ENCODE data around the gene THAP4. TPM values are rescaled to one million over a fixed set of nuclear protein-coding genes. Genes with fewer than 3 reads are reported as not detected.

Gene THAP4
- total and polyA plus RNA-seq, 4 donors = 18.5 to 48.4 (median 45.5) TPM

DNA sequence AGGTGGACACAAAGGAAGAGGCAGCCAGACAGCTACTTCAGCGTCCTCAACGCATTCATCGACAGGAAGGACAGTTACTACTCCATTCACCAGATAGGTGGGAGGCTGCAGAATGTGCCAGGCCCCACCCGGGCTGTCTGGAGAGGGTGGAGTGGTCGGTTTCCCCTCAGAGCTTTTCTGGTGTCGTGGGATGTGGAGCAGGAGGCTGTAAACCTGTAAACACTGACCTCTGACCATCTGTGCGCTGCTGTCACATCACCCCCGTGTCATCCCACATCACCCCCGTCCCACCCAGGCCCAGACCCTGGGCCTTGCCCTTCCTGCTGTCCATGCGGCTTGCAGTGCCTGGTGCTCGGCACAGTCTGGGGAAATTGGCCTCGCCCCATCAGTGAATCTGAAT, 17.6 kb upstream of the THAP4 start:
- Histone ChIP-seq H3K9me3 (ENCODE audit: control insufficient read depth, insufficient read depth, low read length) (no peaks in the 10 kb centered on the region), H3K27me3 (ENCODE audit: control insufficient read depth, insufficient read depth, low read length) (no peaks in the 10 kb centered on the region), H3K27ac (ENCODE audit: low read depth, low read length) (no peak overlapping the region), H3K36me3 (ENCODE audit: control insufficient read depth, insufficient read depth, low read length) (peaks cover 72% of the 10 kb centered on the region), H3K4me3 (ENCODE audit: low read depth, low read length) (no peak overlapping the region), H3K4me1 (ENCODE audit: control insufficient read depth, insufficient read depth, low read length) (no peaks in the 10 kb centered on the region)
- no peak for DNase-seq (ENCODE audit: low read depth in 4 of 6, low spot score in 6 of 6)
- WGBS (ENCODE audit: insufficient coverage) = 91% methylated on average over 3 of the region's 12 CpGs

- Histone ChIP-seq H3K27ac (ENCODE audit: low read depth, low read length) (no peak overlapping the region), H3K36me3 (ENCODE audit: control insufficient read depth, insufficient read depth, low read length) (peaks cover 60% of the 10 kb centered on the region), H3K4me1 (ENCODE audit: control insufficient read depth, insufficient read depth, low read length) (peaks cover 5% of the 10 kb centered on the region), H3K4me3 (ENCODE audit: low read depth, low read length) (no peak overlapping the region), H3K27me3 (ENCODE audit: control insufficient read depth, insufficient read depth, low read length) (no peaks in the 10 kb centered on the region), H3K9me3 (ENCODE audit: control insufficient read depth, insufficient read depth, low read length) (no peaks in the 10 kb centered on the region)
- WGBS (ENCODE audit: insufficient coverage) = 97% methylated on average over 13 of the region's 13 CpGs
- no peak for DNase-seq (ENCODE audit: low read depth in 4 of 6, low spot score in 6 of 6)
Measured at GRCh38 chr2:241653210-241653750, 16.3 kb upstream of the THAP4 start.

DNA sequence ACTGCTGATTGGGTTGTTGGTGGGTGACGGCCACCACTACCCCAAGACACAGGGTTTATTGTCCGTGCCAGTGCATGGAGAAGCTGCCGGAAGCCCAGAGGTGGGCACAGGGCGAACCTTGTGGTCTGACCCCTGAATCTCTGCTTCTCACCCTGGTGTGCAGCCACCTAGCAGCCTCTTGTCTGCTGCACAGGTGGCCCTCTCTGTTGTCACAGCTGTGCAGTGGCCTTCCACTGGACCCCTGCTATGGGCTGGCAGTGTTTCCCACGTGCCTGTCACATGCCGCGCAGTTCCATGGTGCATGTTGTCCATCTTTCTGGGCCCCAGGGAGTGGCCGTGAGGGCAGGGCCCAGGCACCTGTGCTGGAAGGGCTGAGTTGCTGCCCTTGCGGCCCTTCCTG, 15.8 kb upstream of the THAP4 start:
- no peaks in the 10 kb centered on the region for H3K9me3 ChIP-seq (ENCODE audit: control insufficient read depth, insufficient read depth, low read length)
- DNase-seq (ENCODE audit: low read depth in 4 of 6, low spot score in 6 of 6) = no peak
- no peak overlapping the region for H3K4me3 ChIP-seq (ENCODE audit: low read depth, low read length)
- H3K36me3 ChIP-seq (ENCODE audit: control insufficient read depth, insufficient read depth, low read length) = peaks cover 54% of the 10 kb centered on the region
- 96% methylated on average over 9 of the region's 9 CpGs for WGBS (ENCODE audit: insufficient coverage)
- H3K27ac ChIP-seq (ENCODE audit: low read depth, low read length) = no peak overlapping the region
- no peaks in the 10 kb centered on the region for H3K27me3 ChIP-seq (ENCODE audit: control insufficient read depth, insufficient read depth, low read length)
- H3K4me1 ChIP-seq (ENCODE audit: control insufficient read depth, insufficient read depth, low read length) = peaks cover 6% of the 10 kb centered on the region

GRCh38 chr2:241652142-241652541, 15.2 kb upstream of the THAP4 start:
- peaks cover 6% of the 10 kb centered on the region for H3K4me1 ChIP-seq (ENCODE audit: control insufficient read depth, insufficient read depth, low read length)
- no peak for DNase-seq (ENCODE audit: low read depth in 4 of 6, low spot score in 6 of 6)
- no peaks in the 10 kb centered on the region for H3K9me3 ChIP-seq (ENCODE audit: control insufficient read depth, insufficient read depth, low read length)
- 100% methylated on average over 1 of the region's 9 CpGs for WGBS (ENCODE audit: insufficient coverage)
- H3K27me3 ChIP-seq (ENCODE audit: control insufficient read depth, insufficient read depth, low read length) = no peaks in the 10 kb centered on the region
- H3K36me3 ChIP-seq (ENCODE audit: control insufficient read depth, insufficient read depth, low read length) = peaks cover 53% of the 10 kb centered on the region
- H3K4me3 ChIP-seq (ENCODE audit: low read depth, low read length) = no peak overlapping the region
- no peak overlapping the region for H3K27ac ChIP-seq (ENCODE audit: low read depth, low read length)

DNA sequence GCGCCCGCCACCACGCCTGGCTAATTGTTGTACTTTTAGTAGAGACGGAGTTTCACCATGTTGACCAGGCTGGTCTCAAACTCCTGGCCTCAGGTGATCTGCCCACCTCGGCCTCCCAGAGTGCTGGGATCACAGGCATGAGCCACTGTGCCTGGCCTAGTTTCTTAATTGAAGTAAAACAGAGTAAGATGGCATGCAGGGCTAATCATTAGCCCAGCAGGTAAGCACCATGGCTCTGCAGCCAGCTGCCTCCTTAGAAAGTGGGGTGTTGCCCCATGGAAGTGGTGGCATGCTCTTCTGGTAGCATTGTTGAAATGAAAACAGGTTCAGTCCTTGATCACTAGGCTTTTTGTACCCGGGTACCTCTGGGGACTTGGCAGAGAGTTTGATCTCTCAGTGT, 13.0 kb upstream of the THAP4 start:
- no peaks in the 10 kb centered on the region for H3K27me3 ChIP-seq (ENCODE audit: control insufficient read depth, insufficient read depth, low read length)
- H3K27ac ChIP-seq (ENCODE audit: low read depth, low read length) = no peak overlapping the region
- peaks cover 8% of the 10 kb centered on the region for H3K4me1 ChIP-seq (ENCODE audit: control insufficient read depth, insufficient read depth, low read length)
- H3K9me3 ChIP-seq (ENCODE audit: control insufficient read depth, insufficient read depth, low read length) = no peaks in the 10 kb centered on the region
- H3K36me3 ChIP-seq (ENCODE audit: control insufficient read depth, insufficient read depth, low read length) = peaks cover 36% of the 10 kb centered on the region
- H3K4me3 ChIP-seq (ENCODE audit: low read depth, low read length) = no peak overlapping the region
- DNase-seq (ENCODE audit: low read depth in 4 of 6, low spot score in 6 of 6) = no peak
- WGBS (ENCODE audit: insufficient coverage) = 94% methylated on average over 6 of the region's 6 CpGs

- H3K4me1 ChIP-seq (ENCODE audit: control insufficient read depth, insufficient read depth, low read length) = peaks cover 8% of the 10 kb centered on the region
- H3K9me3 ChIP-seq (ENCODE audit: control insufficient read depth, insufficient read depth, low read length) = no peaks in the 10 kb centered on the region
- H3K27ac ChIP-seq (ENCODE audit: low read depth, low read length) = no peak overlapping the region
- H3K36me3 ChIP-seq (ENCODE audit: control insufficient read depth, insufficient read depth, low read length) = peaks cover 31% of the 10 kb centered on the region
- no peak overlapping the region for H3K4me3 ChIP-seq (ENCODE audit: low read depth, low read length)
- DNase-seq (ENCODE audit: low read depth in 4 of 6, low spot score in 6 of 6) = peak in 2 of 6 donors; percentile 43 to 55
- no peaks in the 10 kb centered on the region for H3K27me3 ChIP-seq (ENCODE audit: control insufficient read depth, insufficient read depth, low read length)
- WGBS (ENCODE audit: insufficient coverage) = 67% methylated on average over 4 of the region's 4 CpGs
Measured at GRCh38 chr2:241649404-241649803, 12.4 kb upstream of the THAP4 start.

GRCh38 chr2:241648453-241648852, 11.5 kb upstream of the THAP4 start:
- WGBS (ENCODE audit: insufficient coverage) = 58% methylated on average over 3 of the region's 6 CpGs
- Histone ChIP-seq H3K4me3 (ENCODE audit: low read depth, low read length) (no peak overlapping the region), H3K9me3 (ENCODE audit: control insufficient read depth, insufficient read depth, low read length) (no peaks in the 10 kb centered on the region), H3K36me3 (ENCODE audit: control insufficient read depth, insufficient read depth, low read length) (peaks cover 30% of the 10 kb centered on the region), H3K27me3 (ENCODE audit: control insufficient read depth, insufficient read depth, low read length) (no peaks in the 10 kb centered on the region), H3K27ac (ENCODE audit: low read depth, low read length) (no peak overlapping the region), H3K4me1 (ENCODE audit: control insufficient read depth, insufficient read depth, low read length) (peaks cover 8% of the 10 kb centered on the region)
- DNase-seq (ENCODE audit: low read depth in 4 of 6, low spot score in 6 of 6) = no peak

GRCh38 chr2:241645915-241646645, 9.1 kb upstream of the THAP4 start:
- DNase-seq (ENCODE audit: low read depth in 4 of 6, low spot score in 6 of 6) = peak in 1 of 6 donors; percentile 69

GRCh38 chr2:241645056-241645914, 8.3 kb upstream of the THAP4 start:
- no peak for DNase-seq (ENCODE audit: low read depth in 4 of 6, low spot score in 6 of 6)
- WGBS (ENCODE audit: insufficient coverage) = 94% methylated on average over 25 of the region's 26 CpGs
- no peak overlapping the region for H3K4me3 ChIP-seq (ENCODE audit: low read depth, low read length)
- H3K27me3 ChIP-seq (ENCODE audit: control insufficient read depth, insufficient read depth, low read length) = no peaks in the 10 kb centered on the region
- H3K27ac ChIP-seq (ENCODE audit: low read depth, low read length) = no peak overlapping the region
- H3K9me3 ChIP-seq (ENCODE audit: control insufficient read depth, insufficient read depth, low read length) = no peaks in the 10 kb centered on the region
- peaks cover 11% of the 10 kb centered on the region for H3K4me1 ChIP-seq (ENCODE audit: control insufficient read depth, insufficient read depth, low read length)
- H3K36me3 ChIP-seq (ENCODE audit: control insufficient read depth, insufficient read depth, low read length) = peaks cover 13% of the 10 kb centered on the region

More at GRCh38 chr2:241645915-241646645, 9.1 kb upstream of the THAP4 start:
- Histone ChIP-seq H3K4me3 (ENCODE audit: low read depth, low read length) (no peak overlapping the region), H3K4me1 (ENCODE audit: control insufficient read depth, insufficient read depth, low read length) (peaks cover 8% of the 10 kb centered on the region), H3K27me3 (ENCODE audit: control insufficient read depth, insufficient read depth, low read length) (no peaks in the 10 kb centered on the region), H3K27ac (ENCODE audit: low read depth, low read length) (no peak overlapping the region), H3K36me3 (ENCODE audit: control insufficient read depth, insufficient read depth, low read length) (peaks cover 10% of the 10 kb centered on the region), H3K9me3 (ENCODE audit: control insufficient read depth, insufficient read depth, low read length) (no peaks in the 10 kb centered on the region)
- 91% methylated on average over 9 of the region's 14 CpGs for WGBS (ENCODE audit: insufficient coverage)

All from spinal cord (tissue), 10 donors.